Breast epithelium (tissue), 4 donors: ENCODE results near the gene SMIM24. TPM values are rescaled to one million over a fixed set of nuclear protein-coding genes. Genes with fewer than 3 reads are reported as not detected.
A peak's percentile ranks its signal among the peaks of the same experiment; 100 is the strongest.

Source experiments
- DNase-seq, 2 donors: peaks; one replicate each; pipeline ENCODE4 v3.0.0-alpha.2; 2019; ENCODE audit warnings: low spot score in 2 of 2
- H3K27ac ChIP-seq, 2 donors: fragments of 200-600 bp; sonication (generic) in 1 of 2; one replicate each; pipeline ENCODE4 v1.5.1; 2016 to 2019; ENCODE audit warnings: mild to moderate bottlenecking in 1 of 2
- H3K27me3 ChIP-seq, 2 donors: fragments of 200-600 bp; sonication (generic) in 1 of 2; one replicate each; pipeline versions ENCODE4 v1.5.1 to v1.6.0; 2017 to 2019; ENCODE audit warnings: control low read depth in 1 of 2, mild to moderate bottlenecking in 1 of 2
- H3K36me3 ChIP-seq: fragments of 200-600 bp; one replicate; pipeline ENCODE4 v1.5.1; 2019
- H3K4me1 ChIP-seq, 2 donors: fragments of 200-600 bp; sonication (generic); one replicate each; pipeline ENCODE4 v1.5.1; 2016 to 2019; ENCODE audit warnings: control low read depth in 1 of 2
- H3K4me3 ChIP-seq, 3 donors: fragments of 200-600 bp; sonication (generic); 1 replicate in 2 of 3; 2 replicates in 1 of 3; pipeline ENCODE4 v1.5.1; 2016 to 2019; ENCODE audit warnings: mild to moderate bottlenecking in 3 of 3, moderate library complexity in 2 of 3
- H3K9me3 ChIP-seq, 2 donors: fragments of 200-600 bp; sonication (generic) in 1 of 2; one replicate each; pipeline ENCODE4 v1.5.1; 2016 to 2019; ENCODE audit warnings: control low read depth in 1 of 2
- POLR2A ChIP-seq: fragments of 450-650 bp; IDR thresholded peaks from one replicate; pipeline ENCODE4 v1.6.1; 2016; ENCODE audit warnings: antibody characterized with exemption, mild to moderate bottlenecking, moderate library complexity
- POLR2AphosphoS5 ChIP-seq, 3 donors: sonication (generic); formaldehyde crosslinking; IDR thresholded peaks; one replicate each; pipeline ENCODE4 v1.6.1; 2017; ENCODE audit warnings: antibody characterized with exemption in 3 of 3
- intact Hi-C: fragments of 100-400 bp; cut with DNase I; formaldehyde crosslinking; loops from one replicate; pipeline ENCODE4 v1.15.1; 2023; ENCODE audit warnings: low total_unique reads
- total RNA-seq, 3 donors: library from RNA; depleted of rRNA; stranded (reverse); fragments of >200 nt; gene quantifications; one replicate each; pipeline ENCODE4 v1.1.0, GENCODE V29; 2016
- TF ChIP-seq, protein P1 (sequence below), 3 donors: fragments of 450-650 bp; IDR thresholded peaks; one replicate each; pipeline ENCODE4 v1.5.1; 2016 to 2017; ENCODE audit warnings: antibody characterized with exemption in 3 of 3, mild to moderate bottlenecking in 3 of 3, moderate library complexity in 3 of 3

Gene SMIM24
- total RNA-seq, 3 donors from 2014 or later: 2.0 to 6.7 TPM; not detected in 1

- Histone ChIP-seq H3K9me3 (no peaks in the 10 kb centered on the region), H3K27ac (no peak overlapping the region), H3K27me3 (no peaks in the 10 kb centered on the region), H3K4me3 (no peak overlapping the region), H3K4me1 (no peaks in the 10 kb centered on the region), H3K36me3 (no peaks in the 10 kb centered on the region)
- TF ChIP-seq POLR2AphosphoS5 (IDR thresholded peaks at IDR 0.05) (no peak), POLR2A (no peak)
- TF ChIP-seq, protein P1, sequence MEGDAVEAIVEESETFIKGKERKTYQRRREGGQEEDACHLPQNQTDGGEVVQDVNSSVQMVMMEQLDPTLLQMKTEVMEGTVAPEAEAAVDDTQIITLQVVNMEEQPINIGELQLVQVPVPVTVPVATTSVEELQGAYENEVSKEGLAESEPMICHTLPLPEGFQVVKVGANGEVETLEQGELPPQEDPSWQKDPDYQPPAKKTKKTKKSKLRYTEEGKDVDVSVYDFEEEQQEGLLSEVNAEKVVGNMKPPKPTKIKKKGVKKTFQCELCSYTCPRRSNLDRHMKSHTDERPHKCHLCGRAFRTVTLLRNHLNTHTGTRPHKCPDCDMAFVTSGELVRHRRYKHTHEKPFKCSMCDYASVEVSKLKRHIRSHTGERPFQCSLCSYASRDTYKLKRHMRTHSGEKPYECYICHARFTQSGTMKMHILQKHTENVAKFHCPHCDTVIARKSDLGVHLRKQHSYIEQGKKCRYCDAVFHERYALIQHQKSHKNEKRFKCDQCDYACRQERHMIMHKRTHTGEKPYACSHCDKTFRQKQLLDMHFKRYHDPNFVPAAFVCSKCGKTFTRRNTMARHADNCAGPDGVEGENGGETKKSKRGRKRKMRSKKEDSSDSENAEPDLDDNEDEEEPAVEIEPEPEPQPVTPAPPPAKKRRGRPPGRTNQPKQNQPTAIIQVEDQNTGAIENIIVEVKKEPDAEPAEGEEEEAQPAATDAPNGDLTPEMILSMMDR (IDR thresholded peaks at IDR 0.05): no peak
- no peak for DNase-seq
- intact Hi-C loops: no loop called here
Observed at GRCh38 chr19:3492131-3492839, 12.0 kb upstream of the SMIM24 start.

GRCh38 chr19:3491396-3492119 lies 11.2 kb upstream of the SMIM24 start:
- Histone ChIP-seq H3K36me3 (no peaks in the 10 kb centered on the region), H3K4me1 (no peaks in the 10 kb centered on the region)
- TF ChIP-seq POLR2AphosphoS5 (IDR thresholded peaks at IDR 0.05) (no peak), POLR2A (no peak)
- TF ChIP-seq, protein P1 (IDR thresholded peaks at IDR 0.05): no peak

DNA sequence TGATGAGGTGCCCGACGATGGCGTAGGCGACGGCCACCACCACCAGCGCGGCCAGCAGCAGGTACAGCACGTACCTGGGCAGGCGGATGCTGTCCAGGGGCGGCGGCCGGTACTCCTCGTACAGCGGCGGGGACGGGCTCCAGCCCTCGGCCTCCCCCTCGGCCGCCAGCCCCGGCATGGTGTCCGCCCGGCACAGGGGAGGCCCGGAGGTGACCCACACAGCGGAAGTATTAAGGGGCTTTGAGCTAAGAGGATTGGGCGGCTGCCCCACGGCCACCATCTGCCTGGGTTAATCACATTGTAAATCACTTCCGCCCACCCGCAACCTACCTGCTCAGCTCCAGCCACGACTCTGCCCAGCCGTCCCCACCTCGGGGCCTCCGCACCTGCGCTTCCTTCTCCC lies 2.9 kb upstream of the SMIM24 start, which contains the start of gene SMIM44:
TSS of gene SMIM44 (minus strand) at position 216 of the 403 bp plus-strand sequence. CDS start at position 178, 38 bp downstream.
- H3K4me3 ChIP-seq: peak within 1 kb of the TSS in 2 of 3 donors; percentile 32 to 58
- H3K27me3 ChIP-seq: peaks cover 8 to 37% of the 10 kb centered on the region in 2 donors
- DNase-seq: no peak
- no peak within 1 kb of the TSS for H3K27ac ChIP-seq
- H3K4me1 ChIP-seq: no peaks in the 10 kb centered on the region
- TF ChIP-seq, protein P1 (IDR thresholded peaks at IDR 0.05): no peak
- TF ChIP-seq POLR2A (no peak), POLR2AphosphoS5 (IDR thresholded peaks at IDR 0.05) (no peak)
- intact Hi-C loops: no loop called here
- H3K9me3 ChIP-seq: no peaks in the 10 kb centered on the region
- H3K36me3 ChIP-seq: no peaks in the 10 kb centered on the region

More at GRCh38 chr19:3491396-3492119, 11.2 kb upstream of the SMIM24 start:
- H3K27me3 ChIP-seq: no peaks in the 10 kb centered on the region
- intact Hi-C loops: no loop called here
- H3K27ac ChIP-seq: no peak overlapping the region
- no peak for DNase-seq
- H3K9me3 ChIP-seq: no peaks in the 10 kb centered on the region
- no peak overlapping the region for H3K4me3 ChIP-seq

- Histone ChIP-seq H3K4me1 (no peaks in the 10 kb centered on the region), H3K27ac (no peak overlapping the region), H3K4me3 (peak overlapping the region in 2 of 3 donors; percentile 32 to 58), H3K36me3 (no peaks in the 10 kb centered on the region), H3K9me3 (no peaks in the 10 kb centered on the region), H3K27me3 (peaks cover 8 to 37% of the 10 kb centered on the region in 2 donors)
- no peak for DNase-seq
- intact Hi-C loops: no loop called here
- TF ChIP-seq POLR2A (no peak), POLR2AphosphoS5 (IDR thresholded peaks at IDR 0.05) (no peak)
- TF ChIP-seq, protein P1 (IDR thresholded peaks at IDR 0.05): no peak
Observed at GRCh38 chr19:3482507-3483225, 2.3 kb upstream of the SMIM24 start.
